SU-DHL-6 (cell line): ENCODE data around the gene FBXW11.

ENCODE experiments used
- CTCF ChIP-seq: fragments of 200-600 bp; sonication (generic); IDR thresholded peaks from one replicate; pipeline ENCODE4 v1.5.1; 2017; ENCODE audit warnings: antibody characterized with exemption, mild to moderate bottlenecking, low read length, moderate library complexity; ENCODE audit not compliant: insufficient read depth, poor library complexity, severe bottlenecking
- EZH2phosphoT487 ChIP-seq: fragments of 200-600 bp; sonication (generic), shearing (Covaris generic); conservative IDR thresholded peaks from 2 replicates; pipeline ENCODE4 v1.6.1; 2018; ENCODE audit warnings: mild to moderate bottlenecking, antibody characterized with exemption, low read length, moderate library complexity, mixed read lengths

DNA sequence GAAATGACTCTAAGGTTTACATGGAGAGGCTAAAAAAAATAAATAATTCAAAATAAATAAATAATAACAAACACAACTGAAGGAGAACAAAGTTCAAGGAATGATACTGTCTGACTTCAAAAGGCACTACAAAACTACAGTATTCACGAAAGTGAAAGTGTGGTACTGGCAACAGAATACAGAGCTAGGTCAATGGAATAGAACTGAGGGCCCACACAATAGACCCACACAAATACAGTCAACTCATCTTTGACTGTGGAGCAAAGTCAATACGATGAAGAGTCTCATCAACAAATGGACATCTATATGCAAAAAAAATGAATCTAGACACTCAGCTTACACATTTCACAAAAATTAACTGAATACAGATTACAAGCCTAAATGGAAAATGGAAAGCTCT, 75.3 kb downstream of the FBXW11 start:
- no peak for TF ChIP-seq CTCF
- TF ChIP-seq EZH2phosphoT487, result no peak
